Measurements from ENCODE around the gene RPL12.

RPL12 gene

DNA sequence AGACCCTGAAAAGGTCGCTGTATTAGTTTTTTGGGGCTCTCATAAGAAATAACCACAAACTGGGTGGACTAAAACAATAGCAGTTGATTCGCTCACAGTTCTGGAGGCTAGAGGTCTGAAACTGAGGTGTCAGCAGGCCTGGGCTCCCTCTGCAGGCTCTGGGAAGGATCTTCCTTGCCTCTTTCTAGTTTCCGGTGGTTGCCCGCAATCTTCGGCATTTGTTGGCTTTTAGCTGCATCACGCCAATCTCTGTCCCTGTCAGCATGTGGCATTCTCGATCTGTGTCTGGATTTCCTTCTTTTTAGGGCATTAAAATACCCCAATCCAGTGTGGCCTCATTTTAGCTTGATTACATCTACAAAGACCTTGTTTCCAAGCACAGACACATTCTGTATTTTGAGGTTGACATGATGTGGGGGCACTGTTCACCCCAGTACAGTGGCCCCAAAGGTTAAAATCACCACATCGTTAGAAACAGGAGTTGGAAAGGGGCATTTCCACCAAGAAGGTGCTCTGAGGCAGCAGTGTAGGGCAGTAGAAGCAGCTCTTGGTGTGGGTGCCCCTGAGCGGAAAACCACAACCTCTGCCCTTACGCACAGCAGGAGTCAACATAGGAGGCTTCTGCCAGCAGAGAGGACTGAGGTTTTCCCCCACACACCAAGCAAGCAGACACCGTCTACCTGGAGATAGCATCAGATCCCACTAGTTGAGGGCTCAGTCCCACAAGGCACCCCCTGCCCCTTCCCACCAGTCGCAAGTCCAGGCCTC, 13.5 kb downstream of the RPL12 start:
- DNase-seq: no peak

DNA sequence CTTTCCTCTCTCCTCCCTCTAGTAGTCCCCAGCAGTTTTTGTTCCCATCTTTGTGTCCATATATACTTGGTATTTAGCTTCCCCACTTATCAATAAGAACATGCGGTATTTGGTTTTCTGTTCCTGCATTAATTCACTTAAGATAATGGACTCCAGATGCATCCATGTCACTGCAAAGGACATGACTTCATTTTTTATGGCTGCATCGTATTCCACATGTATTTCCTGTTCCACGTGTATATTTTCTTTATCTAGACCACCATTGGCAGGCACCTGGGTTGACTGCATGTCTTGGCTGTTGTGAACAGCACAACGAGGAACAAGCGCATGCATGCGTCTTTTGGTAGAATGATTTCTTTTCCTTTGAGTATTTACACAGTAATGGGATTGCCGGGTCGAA, 20.8 kb downstream of the RPL12 start:
- DNase-seq: no peak

DNA sequence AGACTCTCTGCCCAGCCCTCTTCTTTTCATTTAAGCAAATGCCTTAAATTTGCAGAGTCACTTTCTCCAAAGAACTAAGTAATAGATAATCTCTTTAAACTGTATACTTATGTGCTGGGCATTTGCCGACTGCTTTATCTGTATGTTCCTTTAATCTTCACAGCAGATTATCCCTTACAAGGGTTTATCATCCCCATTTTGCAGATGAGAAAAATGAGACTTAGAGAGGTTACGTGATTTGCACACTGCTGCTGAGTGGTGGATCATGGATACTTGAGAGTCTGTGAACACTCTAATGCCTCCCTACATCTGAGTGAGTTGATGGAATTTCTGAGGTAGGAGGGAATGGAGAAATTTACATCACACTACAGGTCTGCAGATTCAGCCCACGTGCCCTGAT, 22.9 kb downstream of the RPL12 start:
- no peak for DNase-seq

DNA sequence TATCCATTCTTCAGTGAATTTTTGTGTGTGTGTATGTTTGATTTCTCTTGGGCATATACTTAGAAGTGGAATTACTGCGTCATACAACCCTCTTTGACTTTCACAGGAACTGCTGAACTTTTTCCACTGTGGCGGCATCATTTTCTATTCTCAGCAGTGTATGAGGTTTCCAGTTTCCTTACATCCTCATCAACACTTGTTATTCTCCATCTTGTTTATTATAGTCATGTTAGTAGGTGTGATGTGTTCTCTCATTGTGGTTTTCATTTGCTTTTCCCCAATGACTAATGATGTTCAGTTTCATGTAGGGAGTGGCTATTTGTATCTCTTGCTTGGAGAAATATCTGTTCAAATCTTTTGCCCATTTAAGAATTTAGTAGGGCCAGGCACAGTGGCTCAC, 24.4 kb downstream of the RPL12 start:
- no peak for DNase-seq

DNA sequence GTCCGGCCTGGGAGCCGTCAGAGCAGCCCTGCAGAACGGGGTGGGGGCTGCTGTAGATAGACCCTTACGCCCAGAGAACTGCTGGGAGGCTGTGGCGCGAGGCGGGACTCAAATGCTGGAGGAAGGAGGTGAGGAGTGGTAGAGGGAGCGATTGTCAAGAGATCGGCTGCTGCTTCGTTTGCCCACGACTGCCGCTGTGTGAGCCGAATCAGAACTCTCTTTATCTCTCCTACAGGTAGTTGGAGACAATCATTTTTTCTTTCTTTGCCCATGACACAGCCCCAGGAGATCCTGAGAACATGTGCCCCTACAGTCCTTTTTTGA, 26.6 kb downstream of the RPL12 start:
- no peak for DNase-seq

DNA sequence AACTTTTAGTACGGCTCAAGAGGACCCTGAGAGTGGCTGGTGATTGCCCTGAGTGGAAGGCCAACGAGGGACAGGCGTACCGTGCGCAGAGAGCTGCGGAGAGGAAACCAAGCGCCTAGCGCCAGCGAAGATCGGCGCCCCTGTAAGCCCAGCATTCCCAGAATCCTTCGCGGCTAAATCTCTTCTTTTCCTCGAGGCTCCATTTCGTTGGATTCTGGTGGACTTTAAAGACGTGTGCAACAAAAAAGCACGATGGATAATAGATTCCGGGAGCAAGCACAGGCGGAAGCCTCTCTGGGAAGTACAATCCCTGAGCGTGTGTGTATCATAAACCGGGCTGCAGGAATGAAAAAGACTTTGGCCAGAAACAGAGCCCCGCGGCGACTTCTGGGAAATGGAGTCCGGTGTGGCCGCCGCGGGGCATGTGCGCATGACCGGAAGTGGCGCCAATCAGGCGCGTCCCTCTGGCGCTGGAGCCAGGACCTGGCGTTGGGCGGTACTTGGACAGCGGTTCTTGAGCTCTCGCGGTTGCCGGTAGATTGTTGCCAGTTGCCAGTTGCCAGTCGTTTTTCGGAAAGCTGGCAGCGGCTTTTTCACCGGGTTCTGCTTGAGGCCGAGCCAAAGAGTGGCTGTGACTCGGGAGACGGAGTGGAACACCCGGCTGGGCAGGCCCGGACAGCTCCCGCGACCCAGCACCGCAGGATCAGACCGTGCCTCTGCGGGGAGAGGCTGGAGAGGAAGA, 27.1 kb downstream of the RPL12 start, which contains the start of gene ZNF79:
Gene ZNF79 (plus strand): TSS at position 449 of the 742 bp plus-strand sequence. CDS start 406 bp downstream, outside the sequence.
- peak; percentile 83 for DNase-seq

DNA sequence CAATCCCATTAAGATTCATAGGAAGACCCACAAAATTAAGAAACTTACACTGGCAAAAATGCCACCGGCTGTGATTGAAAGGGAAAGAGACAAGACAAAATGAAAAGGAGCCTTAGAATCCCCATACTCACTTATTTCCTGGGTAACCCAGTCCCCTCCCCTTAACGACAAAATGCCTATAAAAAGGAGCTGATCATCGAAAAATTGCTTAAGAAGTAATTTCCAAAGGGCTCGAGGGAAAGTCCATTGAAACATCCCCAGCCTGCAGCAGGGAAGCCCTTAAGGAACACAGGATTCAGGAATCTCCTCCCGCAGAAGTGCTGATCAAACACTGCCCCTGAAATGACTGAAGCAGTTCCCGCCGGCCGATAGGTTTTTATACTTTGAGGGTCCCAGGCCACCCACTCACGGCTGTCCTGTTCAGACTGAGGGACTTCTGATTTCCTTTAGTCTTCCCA, 27.7 kb downstream of the RPL12 start:
- DNase-seq: no peak

DNA sequence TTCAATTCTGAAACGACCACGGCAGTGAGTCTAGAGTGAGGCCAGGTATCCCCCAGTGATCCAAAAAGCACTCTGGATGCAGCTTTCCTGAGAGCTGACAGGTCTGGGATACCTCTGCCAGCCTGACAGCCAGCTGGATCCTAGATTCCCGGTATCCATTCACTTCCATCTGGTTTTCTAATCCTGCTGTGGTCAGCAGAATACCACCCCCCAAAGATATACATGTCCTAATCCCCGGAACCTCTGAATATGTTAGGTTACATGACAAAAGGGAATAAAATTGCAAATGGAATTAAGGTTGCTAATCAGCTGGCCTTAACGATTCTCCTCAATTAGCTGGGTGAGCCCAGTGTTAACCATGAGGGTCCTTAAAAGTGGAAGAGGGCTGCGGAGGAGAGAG, 28.4 kb downstream of the RPL12 start:
- no peak for DNase-seq

DNA sequence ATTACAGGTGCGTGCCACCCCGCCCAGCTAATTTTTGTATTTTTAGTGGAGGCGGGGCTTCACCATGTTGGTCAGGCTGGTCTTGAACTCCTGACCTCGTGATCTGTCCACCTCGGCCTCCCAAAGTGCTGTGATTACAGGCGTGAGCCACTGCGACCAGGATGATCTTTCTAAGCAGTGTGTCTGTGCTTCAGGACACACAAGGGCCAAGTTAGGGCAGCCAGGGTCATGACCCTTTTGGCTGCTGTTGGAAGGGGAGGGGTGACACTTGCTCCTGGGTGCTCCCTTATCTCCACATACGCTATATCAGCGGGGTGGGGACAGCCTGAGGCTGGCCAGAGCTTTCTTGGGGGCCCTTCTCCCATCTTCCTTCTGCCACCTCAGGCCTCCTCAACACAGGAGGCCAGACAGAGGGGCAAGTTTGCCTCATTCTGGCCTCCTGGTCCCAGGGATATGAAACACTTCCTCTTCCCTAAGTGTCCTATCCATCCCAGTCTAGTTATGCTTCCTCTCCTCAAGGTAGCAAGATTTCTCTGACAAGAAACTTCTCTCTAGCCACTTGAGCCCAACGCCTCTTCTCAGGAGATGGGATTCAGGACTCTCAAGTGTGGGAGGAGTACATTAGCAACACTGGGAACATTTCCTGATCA, 28.9 kb downstream of the RPL12 start:
- DNase-seq: no peak

DNA sequence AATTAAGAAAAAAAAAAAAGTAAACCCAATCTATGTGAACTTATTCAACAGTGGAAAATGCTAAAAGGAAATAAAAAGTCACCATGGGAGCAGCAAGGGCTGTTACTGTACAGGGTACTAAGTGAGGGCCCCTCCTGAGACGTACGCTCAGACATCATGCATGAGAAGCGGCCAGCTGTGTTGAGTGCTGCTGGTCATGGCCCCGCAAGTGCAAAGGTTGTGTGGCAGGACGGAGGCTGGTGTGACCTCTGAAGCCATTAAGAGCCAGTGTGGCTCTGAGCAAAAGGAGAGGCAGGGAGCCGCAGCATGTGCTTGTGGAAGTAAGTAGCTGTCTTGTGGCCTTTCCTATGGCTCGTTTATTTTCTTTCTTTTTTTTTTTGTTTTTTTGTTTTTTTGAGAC, 30.1 kb downstream of the RPL12 start:
- no peak for DNase-seq

DNA sequence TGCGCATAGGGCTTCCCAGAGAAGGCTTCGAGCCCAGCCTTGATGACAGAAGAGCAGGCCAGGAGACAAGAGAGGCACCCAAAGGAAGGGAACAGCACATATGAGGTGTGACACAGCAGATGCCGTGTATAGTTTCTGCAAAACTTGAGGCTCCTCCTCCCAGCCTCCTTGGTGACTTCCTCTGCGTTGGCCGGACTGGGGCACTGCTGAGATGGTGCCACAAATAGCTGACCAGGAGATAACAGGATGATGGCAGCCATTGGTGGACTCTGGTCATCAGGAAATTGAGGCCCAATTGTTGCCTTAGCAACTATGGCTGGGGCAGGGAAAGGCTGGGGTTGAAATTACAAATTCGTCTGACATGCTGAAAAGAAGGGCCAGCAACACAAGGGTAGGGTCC, 31.9 kb downstream of the RPL12 start:
- no peak for DNase-seq

DNA sequence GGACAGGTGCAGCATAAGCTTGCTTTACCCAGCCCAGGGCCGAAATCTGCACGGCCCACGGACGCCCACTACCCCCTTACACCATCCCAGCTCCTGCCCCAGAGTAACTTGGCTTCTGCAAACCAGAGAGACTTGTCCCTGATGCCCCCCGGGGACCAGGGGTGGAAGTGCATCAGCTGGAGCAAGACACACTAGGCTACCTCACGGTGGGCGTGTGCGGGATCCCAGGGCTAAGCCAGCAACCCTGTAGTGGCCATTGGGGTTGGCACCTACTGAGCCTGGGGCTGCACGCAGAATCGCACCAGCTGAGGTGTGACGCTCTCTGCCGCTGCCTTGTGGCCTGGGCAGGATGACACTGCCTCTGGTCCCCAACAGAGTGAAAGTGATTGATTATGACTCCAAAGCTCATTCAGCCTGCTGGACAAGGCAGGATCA, 33.2 kb downstream of the RPL12 start:
- DNase-seq: peak; percentile 16

DNA sequence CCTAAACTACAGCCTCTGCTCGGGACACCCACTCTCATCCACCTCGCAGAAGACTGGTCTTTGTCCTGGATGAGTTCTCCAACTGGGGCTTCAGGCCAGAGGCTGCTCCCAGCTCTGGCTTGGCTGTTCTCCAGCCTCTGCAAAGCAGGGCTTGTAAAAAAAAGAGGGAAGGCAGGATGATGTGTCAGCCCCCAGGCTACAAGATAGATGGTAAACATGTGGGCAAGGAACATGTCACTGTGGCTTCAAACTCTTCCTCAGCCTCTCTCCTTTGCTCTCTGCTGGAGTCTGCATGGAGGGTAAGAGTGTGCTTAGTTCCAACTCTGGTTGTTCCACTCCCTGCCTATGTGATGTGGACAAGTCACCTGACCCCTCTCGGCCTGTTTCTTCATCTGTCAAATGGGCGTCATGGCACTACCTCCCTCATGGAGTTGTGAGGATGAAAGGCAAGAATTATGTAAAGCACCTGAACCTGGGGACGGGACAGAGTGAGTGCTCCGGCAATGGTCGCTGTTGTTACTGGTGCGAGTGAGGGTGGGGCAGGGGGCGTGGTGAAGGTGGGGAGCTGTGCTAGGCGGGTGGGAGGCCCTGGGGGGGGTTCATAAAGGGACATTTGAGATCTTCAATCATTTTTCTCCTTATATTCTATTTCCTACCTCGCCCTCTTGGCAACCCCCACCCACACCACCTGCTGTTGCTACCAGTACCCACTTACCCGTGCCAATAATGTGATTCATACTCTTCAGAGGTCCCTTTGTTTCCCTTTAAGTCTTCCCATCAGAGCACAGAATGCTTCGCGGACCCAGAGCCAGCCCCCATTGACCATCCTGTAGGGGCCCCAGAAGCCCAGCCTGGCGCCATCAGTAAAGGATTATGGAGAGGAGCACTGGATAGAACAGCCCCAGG, 33.8 kb downstream of the RPL12 start:
- DNase-seq: no peak

DNA sequence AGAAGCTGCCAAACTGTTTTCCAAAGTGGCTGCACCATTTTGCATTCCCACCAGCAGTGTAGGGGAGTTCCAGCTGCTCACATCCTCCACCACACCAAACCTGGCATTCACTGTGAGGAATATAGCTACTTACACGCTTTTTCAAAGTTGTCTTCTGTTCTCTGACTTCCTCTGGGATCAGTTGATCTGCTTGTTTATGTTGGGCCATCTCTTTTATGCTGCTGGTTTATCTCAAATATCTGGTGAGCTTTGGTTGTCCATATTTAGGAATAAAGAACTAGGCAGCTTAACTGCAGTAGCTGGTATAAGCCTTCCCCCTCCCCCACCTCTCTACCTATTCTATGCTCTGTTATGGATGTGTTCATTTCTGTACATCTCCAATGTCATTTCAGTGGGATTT, 35.5 kb downstream of the RPL12 start:
- no peak for DNase-seq

DNA sequence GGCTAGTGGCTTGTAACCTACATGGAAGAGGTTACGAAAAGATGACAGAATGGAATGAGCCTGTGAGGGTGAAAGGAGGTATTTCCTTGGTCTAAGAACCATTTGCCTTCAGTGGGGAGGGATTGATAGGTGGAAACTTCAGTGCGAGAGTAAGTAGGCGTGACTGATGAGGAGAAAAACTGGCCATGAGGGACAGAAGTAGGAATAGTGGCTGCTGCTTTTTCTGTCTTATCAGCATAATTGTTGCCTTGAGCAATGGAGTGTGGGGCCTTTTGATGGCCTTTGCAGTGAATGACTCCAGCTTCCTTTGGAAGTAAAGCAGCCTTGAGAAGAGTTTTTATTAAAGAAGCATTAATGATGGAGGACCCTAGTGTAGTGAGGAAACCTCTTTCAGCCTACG, 36.1 kb downstream of the RPL12 start:
- DNase-seq: no peak

DNA sequence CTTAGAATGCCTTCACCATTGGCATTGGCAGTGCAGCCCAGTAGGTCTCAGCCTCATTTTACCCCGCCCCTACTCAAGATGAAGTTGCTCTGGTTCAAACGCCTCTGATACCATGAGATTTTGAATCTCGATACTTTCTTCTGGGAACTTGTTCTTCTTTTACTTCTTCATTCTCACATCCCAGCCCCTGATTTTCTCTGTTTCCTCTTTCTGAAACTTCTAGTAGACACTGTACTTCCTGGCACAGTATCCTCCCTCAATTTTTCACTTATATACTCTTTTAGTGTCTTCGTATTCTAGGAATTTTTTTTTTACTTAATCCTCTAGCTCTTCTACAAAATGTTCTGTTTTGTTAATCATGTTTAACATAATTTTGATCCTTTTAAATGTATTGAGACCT, 40.1 kb downstream of the RPL12 start:
- DNase-seq: no peak

DNA sequence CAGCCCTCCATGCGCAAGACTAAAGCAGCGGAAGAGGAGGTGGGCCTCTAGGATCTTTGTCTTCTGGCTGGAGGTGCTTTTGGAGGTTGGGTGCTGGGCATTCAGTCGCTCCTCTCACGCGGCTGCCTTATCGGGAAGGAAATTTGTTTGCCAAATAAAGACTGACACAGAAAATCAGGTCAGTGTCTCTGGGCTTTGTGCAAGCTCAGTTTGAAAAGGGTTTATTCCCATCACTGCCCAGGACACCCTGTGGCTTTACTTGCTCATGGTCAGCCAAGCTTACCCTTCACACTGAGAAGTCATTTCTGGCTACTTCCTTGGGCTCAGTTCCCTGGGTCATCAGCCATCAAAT, 43.7 kb downstream of the RPL12 start:
- DNase-seq: no peak

DNA sequence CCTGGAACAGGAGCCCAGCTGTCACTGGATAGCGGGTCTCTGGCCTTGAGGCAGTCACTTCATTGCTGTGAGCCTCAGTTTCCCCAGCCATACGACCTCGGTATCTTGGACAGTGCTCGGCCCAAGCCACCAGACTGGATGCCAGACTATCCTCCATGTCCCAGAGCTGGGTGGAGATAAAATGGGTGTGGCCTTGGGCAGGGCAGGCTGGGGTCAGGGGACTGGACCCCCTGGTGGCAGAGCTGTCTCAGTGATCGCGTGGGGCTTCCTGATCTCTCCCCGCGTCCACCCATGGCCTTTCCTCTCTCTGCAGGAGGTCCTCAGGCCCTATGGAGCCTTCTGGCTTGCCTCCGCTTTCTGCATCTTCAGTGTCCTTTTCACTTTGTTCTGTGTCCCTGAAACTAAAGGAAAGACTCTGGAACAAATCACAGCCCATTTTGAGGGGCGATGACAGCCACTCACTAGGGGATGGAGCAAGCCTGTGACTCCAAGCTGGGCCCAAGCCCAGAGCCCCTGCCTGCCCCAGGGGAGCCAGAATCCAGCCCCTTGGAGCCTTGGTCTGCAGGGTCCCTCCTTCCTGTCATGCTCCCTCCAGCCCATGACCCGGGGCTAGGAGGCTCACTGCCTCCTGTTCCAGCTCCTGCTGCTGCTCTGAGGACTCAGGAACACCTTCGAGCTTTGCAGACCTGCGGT, 44.3 kb downstream of the RPL12 start:
- no peak for DNase-seq

DNA sequence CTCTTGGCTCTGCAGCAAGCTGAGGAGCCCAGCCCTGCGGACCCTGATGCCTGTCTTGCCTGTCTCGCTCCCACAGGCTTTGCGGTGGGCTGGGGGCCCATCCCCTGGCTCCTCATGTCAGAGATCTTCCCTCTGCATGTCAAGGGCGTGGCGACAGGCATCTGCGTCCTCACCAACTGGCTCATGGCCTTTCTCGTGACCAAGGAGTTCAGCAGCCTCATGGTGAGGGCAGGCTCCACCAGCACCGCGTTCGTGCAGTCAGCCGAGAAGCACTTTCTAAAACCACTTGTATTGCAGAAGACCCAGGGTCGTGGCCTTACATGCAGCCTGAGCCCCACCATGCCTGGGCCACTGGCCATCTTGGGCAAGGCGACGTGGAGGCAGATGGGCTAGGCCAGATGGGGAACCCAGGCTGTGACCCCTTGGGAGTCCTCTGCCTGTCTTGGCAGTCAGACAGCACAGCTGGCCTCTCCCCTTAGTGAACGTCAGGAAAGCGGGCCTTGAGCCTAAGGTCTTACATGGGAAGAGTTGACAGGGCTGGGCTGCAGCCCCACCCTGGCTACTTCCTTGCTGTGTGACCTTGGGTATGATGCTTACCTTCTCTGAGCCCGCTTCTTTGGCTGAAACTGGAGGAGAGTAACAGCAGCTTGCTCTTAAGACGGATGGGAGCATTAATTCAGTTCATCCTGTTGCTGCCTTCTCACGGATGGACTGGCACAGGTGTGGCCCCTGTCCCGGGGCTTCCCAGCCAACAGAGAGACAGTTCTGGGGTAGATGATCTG, 45.7 kb downstream of the RPL12 start:
- no peak for DNase-seq

DNA sequence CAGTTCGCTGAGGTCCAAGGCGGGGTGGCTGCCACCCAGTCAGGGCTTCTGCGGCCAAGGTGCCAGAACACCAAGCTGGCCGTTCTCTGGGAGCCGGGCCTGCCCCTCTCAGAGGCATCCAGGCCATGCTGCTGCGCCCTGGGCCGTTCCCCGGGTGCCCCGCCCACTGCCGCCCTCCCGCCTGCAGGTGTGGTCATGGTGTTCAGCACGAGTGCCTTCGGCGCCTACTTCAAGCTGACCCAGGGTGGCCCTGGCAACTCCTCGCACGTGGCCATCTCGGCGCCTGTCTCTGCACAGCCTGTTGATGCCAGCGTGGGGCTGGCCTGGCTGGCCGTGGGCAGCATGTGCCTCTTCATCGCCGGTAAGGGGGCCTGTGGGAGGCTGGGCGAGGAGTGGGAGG, 46.6 kb downstream of the RPL12 start:
- no peak for DNase-seq

DNA sequence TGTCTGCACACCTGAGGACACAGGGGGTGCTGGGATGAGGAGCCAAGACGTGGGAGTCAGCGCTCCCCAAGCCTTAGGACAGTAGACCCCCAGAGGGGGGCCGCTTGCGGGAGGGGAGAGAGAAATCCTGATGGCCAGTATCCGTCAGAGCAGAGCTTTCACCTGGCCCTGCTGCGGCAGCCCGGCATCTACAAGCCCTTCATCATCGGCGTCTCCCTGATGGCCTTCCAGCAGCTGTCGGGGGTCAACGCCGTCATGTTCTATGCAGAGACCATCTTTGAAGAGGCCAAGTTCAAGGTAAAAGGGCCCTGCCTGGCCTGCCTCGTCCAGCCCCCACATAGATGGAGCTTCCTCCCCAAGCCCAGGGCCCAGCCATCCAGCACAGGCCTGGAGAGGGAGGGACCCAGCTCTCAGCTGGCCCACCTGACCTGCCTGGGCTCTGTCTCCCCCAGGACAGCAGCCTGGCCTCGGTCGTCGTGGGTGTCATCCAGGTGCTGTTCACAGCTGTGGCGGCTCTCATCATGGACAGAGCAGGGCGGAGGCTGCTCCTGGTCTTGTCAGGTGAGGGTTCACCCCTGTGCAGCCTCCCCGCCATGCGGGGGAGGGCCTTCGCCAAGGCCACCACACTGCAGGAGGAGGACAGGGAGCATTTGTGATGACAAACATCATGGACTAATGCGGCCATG, 47.6 kb downstream of the RPL12 start:
- DNase-seq: no peak
